GM19468 (cell line): Measurements from ENCODE around the gene FGD5.

ENCODE experiments used
- ATAC-seq: cut with Tn5 transposase; IDR thresholded peaks from one replicate; pipeline ENCODE4 v1.9.1; 2021; ENCODE audit warnings: mild to moderate bottlenecking, moderate library complexity, moderate number of reproducible peaks; ENCODE audit not compliant: unreplicated experiment; ENCODE audit errors: extremely low read depth

Gene FGD5

DNA sequence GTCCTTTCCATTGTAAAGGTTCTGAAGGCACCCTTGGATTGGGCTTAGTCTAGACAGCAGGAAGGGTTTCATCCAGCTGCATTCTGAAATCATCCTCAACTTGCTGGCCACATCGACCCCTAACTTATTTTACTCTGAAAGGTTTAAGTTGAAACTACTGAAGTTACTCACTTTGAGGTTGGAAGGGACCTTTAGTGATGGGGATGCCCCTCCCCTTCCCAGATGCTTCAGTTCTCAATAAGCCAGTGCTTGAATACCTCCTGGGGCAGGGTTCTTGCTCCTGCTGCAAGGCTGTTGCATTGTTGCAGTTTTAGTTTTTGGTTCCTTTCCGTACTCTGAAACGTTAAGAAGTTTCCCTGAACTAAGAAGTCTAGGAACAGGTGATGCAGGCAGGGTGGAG, 26.4 kb downstream of the FGD5 start:
- ATAC-seq: no peak

DNA sequence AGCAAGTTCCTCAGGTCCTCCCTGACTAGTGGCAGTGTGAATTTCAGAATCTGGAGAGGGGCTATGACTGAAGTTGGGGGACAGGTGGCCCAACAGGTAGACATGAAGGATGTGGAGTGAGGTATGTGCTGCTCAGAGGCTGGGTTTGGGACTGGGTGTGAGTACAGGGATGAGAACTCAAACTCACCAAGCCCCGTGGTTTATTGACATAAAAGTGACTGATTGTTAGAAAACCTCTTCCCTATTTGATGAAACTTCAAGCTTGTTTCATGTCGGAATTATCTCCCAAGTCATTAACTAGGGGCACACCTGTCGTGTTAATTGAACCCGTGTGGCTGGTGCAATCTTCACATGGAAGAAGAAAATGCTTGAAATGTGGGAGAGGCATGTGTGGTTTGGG, 27.1 kb downstream of the FGD5 start:
- no peak for ATAC-seq

DNA sequence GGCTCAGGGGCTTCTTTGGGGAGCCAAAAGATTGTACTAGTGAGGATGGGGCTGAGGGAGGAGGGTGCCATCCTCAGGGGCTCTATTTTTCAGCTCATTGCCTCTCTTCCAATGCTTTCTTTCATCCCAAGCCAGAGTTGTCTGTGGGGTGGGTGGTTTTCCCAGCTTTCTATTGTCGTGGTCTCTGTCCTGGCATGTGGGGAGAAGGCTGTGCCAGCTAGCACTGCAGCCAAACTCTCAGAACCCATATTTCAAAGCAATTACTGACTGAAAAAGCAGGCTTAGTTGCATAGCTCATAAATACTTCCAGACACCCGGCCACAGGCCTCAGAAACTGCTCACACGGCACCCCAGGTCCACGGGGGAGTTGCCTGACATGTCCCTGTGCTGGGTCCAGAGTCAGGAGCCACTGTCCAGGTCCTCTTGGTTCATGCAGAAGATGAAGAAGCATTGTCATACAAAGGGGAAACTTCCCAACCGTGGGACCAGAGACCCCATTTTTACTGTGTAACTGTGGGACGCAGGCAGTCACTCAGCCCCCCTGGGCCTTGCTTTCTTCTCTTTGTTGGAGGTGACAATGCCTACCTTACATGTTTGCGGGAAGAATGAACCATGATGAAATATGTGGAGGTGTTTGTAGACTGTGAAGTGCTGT, 27.6 kb downstream of the FGD5 start:
- no peak for ATAC-seq

GRCh38 chr3:14847613-14848541, 29.1 kb downstream of the FGD5 start:
- no peak for ATAC-seq

- no peak for ATAC-seq
Measured at GRCh38 chr3:14848906-14849305, 30.1 kb downstream of the FGD5 start.

DNA sequence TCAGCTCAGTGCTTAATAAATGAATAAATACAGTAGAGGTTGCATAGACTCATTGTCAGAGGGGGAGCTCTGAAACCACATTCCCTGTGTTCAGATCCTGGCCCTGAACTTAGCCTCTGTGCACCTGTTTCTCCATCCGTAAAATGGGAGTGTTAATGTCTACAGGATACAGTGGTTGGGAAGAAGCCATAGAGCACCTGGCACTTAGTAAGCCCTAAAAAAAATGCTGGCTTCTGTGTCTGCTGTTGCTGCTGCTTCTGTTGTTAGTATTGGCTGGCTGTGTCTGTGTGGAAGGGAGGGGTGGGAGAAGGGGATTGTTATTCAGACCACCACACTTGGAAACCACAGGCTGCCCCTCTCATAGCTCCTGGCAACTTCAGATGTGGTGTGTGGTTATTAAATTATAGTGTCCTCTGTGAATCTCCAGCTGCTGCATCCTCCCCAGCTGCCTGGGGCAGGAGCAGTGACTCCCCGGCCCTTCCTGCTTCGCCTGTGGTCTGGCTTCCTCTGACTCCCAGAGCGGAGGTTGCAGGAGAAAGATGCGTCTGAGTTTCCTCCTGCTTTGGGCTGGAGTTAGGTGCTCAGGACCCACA, 31.0 kb downstream of the FGD5 start:
- ATAC-seq: no peak

DNA sequence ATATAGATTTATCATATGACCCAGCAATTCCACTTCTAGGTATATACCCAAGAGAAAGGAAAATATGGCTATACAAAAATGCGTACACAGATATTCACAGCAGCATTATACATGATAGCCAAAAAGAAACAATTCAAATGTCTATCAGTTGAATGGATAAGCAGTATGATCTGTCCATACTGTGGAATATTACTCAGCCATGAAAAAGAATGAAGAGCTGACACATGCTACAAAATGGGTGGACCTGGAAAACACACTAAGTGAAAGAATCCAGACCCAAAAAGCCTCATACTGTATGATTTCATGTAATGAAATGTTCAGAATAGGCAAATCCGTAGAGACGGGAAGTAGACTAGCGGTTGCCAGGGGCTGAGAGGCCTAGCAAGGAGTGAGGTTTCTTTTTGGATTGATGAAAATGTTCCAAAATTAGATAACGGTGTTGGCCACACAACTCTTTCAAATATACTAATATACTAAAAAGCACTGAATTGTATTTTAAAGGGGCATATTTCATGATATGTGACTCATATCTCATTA, 33.4 kb downstream of the FGD5 start:
- ATAC-seq: no peak

DNA sequence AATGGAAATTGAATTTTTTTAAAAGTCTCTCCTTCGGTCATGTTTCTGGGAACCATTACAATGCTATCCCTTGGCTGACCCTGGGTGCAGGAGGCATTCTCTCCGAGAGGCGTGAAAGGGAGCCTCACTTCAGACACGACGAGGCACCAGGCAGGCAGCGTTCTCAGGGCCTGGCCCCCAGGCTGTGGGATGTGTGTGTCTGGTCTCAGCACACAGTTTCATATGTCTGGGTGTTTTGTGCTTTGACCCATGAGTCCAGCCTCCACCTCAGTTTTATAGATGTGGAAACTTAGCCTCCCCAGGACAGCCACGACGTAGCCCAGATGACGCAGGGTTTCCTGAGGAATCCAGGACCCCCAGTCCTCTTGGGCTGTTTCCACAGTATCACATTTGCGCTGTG, 34.0 kb downstream of the FGD5 start:
- no peak for ATAC-seq

DNA sequence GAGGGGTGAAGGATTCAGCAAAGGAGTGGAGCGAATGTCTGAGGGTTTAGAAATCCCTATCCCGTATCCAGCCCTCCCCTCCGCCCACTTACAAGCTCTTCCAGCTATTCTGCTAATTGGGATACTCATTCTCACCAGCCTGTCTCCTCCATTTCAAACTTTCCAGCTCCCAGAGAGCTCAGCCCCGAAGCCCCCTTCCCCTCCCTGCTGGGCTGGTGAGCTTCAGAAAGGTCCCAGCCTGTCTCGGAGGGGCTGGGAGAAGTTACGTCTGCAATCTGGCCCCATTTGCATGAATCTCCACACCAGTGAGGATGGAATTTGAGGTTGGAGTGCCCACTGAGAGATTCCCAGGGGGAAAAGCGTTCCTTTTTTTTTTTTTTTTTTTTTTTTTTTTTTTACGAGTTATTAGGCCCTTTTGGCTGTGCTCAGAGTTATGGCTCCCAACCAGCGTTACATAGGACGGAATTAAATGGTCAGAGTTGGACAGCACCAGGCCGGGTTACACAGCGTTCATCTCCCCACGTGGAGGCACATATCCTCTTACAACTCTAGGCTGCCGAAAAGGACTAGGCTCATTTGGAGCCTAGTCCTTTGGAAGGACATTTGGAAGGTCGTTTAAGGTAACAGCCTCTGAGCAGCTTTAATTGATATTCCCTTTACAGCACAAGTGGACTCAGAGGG, 34.6 kb downstream of the FGD5 start:
- no peak for ATAC-seq

DNA sequence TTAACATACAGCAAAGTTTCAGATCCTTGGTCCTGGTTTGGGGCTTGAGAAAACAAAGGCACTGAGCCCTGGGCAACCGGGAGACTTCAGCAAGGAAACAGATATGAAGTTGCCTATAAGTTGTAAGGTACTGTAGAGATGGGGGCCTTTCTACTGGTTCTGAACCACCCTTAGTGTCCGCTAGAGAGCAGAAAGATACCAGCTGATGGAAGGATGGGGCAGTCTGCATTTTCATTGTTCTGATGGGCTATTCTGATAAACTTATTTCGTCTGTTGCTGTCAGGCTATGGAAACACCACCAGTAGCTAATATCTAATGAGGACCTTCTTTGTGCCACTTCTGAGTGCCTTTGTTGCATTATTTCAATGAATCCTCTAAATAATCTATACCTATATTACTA, 38.7 kb downstream of the FGD5 start:
- ATAC-seq: no peak

GRCh38 chr3:14858105-14858504, 39.3 kb downstream of the FGD5 start:
- ATAC-seq: no peak

- ATAC-seq: no peak
Measured at GRCh38 chr3:14859880-14860279, 41.1 kb downstream of the FGD5 start.

GRCh38 chr3:14861031-14861430, 42.3 kb downstream of the FGD5 start:
- ATAC-seq: no peak

- ATAC-seq: no peak
Measured at GRCh38 chr3:14861446-14862302, 42.9 kb downstream of the FGD5 start.

DNA sequence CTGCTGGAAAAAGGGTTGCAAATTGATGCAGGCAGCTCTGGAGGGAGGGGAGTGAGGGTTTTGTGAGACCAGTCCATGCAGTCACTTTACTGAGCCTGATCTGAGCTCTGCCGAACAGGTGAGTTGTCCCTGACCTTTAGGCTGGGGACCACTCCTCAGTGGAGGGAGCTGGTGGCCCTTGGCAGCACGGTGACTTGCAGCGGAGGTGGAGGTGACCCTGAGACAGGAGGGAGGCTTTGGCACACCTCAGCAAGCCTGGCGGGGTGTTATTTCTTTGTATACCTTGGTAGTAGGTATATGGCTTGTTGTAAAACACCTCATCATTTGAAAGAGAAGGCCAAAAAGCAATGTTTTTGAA, 43.5 kb downstream of the FGD5 start:
- ATAC-seq: no peak

- ATAC-seq: no peak
Measured at GRCh38 chr3:14862661-14863230, 44.0 kb downstream of the FGD5 start.

- no peak for ATAC-seq
Measured at GRCh38 chr3:14863333-14864100, 44.8 kb downstream of the FGD5 start.

DNA sequence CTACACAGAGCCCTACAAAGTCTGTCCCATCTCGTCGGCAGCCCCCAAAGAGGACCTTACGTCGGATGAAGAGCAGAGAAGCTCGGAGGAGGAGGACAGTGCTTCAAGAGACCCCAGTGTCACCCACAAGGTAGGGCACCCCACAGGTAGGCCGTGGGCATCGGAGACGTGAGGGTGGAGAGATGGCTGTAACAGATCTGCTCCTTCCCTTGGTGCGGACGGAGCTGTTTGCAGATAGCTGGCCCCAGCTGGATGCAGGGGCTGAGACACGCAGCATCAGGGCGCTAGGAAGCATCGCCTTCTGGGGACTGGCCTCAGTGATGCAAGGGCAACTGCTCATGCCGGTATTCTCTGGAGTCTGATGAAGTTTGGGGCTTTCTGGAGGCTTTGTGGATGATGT, 45.4 kb downstream of the FGD5 start:
- no peak for ATAC-seq

GRCh38 chr3:14866627-14867026, 47.9 kb downstream of the FGD5 start:
- ATAC-seq: no peak
